C4-2B (cell line): ENCODE measurements around the gene SPSB1.

Experiments
- H3K27ac ChIP-seq: fragments of 450-650 bp; 2 replicates; pipeline ENCODE4 v1.5.1; 2017
- ZFX ChIP-seq: fragments of 450-650 bp; IDR thresholded peaks from 2 replicates; pipeline ENCODE4 v1.6.1; 2017
- TF ChIP-seq, protein P1 (sequence below): fragments of 450-650 bp; conservative IDR thresholded peaks from 2 replicates; pipeline ENCODE4 v1.5.1; 2017; ENCODE audit warnings: mild to moderate bottlenecking

SPSB1 gene

DNA sequence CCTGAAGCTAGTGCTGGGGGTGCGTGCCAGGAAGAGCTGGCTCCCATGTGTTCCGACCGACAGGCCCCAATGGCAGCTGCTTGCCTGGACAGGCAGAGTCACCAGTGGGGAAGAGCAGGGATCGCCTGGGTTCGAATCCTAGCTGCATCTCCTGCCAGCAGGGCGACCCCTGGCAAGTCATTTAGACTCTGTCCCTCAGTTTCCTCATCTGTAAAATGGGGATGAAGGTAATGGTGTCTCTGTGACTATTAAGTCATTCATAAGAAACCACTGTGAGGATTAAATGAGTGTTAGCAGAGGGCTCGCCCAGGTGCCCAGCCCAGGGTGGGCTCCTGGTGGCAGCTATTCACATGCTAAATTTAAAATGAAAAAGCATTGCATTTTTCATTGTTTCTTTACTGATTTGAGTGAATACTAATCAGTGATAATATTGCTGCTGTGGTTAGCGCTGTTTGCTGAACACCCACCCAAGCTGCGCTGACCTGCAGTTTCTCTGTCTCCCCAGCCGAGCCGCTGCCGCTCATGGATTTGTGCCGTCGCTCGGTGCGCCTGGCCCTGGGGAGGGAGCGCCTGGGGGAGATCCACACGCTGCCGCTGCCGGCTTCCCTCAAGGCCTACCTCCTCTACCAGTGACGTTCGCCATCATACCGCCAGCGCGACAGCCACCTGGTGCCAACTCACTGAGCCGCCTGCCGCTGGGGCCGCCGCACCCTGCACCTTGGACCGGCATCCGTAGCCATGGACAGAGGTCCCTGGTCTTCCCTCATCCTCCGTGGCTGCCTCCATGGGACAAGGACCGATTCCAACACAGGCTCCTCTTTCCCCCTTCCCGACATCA is 74.5 kb downstream of the SPSB1 start:
- no peak overlapping the region for H3K27ac ChIP-seq
- no peak for TF ChIP-seq ZFX
- TF ChIP-seq, protein P1, sequence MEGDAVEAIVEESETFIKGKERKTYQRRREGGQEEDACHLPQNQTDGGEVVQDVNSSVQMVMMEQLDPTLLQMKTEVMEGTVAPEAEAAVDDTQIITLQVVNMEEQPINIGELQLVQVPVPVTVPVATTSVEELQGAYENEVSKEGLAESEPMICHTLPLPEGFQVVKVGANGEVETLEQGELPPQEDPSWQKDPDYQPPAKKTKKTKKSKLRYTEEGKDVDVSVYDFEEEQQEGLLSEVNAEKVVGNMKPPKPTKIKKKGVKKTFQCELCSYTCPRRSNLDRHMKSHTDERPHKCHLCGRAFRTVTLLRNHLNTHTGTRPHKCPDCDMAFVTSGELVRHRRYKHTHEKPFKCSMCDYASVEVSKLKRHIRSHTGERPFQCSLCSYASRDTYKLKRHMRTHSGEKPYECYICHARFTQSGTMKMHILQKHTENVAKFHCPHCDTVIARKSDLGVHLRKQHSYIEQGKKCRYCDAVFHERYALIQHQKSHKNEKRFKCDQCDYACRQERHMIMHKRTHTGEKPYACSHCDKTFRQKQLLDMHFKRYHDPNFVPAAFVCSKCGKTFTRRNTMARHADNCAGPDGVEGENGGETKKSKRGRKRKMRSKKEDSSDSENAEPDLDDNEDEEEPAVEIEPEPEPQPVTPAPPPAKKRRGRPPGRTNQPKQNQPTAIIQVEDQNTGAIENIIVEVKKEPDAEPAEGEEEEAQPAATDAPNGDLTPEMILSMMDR: no peak

DNA sequence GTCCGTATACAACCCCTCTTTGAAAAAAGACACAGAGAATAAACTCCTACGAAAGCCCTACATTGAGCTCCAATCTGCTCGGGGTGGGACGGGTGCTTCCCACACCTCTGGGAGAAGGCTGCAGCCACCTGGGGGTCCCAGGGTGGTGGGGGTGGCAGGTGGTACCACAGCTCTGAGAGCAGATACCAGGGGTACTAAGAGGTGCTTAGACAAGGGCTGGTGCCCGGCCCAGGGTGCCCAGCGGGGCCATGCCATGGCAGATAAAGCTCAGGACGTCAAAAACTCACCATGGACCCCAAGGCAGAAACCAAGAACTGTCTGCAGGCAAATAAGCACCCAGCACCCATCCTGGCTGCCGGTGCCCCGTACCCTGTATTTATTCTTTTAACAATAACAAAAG is 75.1 kb downstream of the SPSB1 start:
- TF ChIP-seq ZFX: no peak
- TF ChIP-seq, protein P1: no peak
- H3K27ac ChIP-seq: no peak overlapping the region

DNA sequence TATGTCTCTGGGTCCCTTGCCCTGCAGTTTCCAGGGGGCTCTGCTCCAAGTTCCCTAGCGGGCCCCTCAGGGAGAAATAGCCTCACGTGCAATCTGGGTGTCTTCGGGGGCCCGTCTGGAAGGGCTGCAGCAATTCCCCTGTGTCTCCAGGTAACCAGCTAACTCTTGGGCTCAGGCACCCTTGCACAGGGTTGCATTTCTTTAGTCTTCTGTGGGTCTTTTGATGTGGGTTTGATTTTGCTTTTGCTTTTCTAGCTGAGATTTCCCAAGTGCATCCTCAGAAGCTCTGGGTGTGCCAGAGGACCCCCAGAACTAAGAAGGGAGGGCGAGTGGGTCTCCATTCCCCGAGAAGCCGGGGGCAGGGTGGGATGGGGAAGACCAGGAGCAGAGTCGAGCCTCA is 75.7 kb downstream of the SPSB1 start:
- no peak overlapping the region for H3K27ac ChIP-seq
- TF ChIP-seq, protein P1: no peak

DNA sequence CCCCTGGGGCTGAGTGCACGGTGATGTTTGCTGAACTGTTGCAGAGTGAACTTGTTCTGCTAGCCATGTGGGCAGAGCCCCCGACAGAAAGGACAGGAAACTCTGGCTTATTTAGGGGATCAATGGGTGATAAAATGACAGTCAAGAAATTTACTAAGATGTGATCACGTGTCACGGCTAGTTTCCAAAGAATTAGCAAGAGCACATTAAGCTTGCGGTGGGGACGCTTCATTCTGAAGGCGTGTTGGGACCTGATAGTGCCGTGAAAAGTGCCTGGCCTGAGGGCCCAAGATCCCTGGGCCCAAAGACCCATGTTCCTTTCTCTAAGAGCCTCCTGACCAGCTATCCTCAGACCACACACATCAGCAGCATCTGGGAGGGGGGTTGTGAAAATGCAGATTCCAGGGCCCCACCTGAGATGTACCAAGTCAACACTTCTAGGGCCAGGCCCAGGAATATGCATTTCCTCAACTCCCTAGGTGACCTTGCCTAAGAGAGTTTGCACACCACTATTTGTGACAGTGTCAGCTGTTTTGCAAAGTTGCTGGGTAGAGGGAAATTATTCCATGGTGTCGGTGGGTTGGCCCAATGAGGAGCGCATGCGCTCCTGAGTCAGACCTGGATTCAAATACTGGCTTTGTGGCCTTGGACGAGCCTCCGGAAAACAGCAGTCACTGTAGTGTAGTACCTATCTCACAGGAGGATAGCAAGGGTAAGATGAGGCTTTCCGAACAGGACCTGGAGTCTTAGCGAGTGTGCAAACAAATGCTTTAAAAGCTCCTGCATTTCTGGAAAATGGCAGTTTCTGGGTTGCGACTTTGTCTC is 77.5 kb downstream of the SPSB1 start:
- TF ChIP-seq, protein P1: no peak
- no peak for TF ChIP-seq ZFX
- no peak overlapping the region for H3K27ac ChIP-seq

DNA sequence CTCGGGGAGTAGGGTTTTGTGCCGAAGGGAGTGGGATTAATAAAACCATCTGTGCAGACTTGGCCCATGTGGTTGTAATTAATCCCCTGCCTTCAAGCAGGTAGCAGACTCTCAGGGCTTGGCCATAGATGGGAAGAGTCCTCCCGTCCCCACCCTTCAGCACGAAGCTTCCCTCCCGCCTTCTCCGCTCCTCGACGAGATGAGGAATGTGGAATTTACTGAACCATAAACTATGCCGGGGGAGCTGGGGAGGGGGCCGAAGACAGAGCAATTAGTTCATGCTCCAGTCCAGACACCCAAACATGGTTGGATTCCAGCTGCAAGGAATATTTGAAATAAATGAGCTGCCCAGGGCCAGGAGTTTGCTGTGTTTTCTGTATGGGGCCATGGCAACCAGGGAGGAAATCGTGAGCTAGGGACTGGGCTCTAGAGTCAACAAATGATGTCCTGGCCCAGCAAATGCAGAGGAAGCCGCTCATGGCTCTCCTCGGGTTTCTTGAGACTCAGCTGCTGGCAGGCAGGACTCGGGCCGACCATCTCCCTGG is 78.8 kb downstream of the SPSB1 start:
- H3K27ac ChIP-seq: no peak overlapping the region
- TF ChIP-seq, protein P1: no peak
- TF ChIP-seq ZFX: no peak

DNA sequence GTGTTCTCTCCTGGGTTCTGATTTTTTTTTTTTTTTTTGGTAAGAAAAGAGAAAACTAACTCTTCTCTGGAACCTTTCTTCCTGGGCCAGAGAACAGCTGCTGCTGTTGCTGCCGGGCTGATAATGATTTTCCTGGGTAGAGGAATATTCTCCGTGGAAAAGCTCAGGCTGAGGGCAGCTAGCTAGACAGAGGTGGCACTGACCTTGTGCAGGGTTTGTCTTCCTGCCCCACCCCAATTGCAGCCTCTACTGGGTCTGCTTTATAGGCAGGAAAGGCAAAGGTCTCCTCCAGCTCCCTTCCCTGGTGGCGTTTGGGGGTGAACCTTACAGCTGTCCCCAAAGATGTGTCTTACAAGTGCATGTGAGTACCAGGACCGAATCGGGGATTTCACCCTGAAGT is 79.3 kb downstream of the SPSB1 start:
- TF ChIP-seq, protein P1: no peak
- TF ChIP-seq ZFX: no peak
- H3K27ac ChIP-seq: no peak overlapping the region

DNA sequence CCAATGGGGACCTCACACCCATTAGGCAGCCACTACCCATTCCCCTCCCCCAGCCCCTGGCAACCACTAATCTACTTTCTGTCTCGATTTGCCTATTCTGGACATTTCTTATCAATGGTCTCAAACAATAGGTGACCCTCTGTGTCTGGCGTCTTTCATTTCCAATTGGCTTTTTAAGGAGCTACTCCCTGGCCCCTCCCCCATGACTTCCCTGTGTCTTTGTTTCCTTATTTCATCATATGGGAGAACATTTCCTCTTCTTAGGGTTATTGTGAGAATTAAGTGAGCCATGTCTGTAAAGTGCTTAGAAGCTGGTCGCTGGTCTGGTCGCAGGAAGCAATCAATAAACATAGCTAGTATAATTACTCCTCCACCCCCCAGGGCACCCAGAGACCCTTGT is 80.9 kb downstream of the SPSB1 start:
- H3K27ac ChIP-seq: peak overlapping the region; percentile 17; the same call in 1 of the 2 replicates
- TF ChIP-seq, protein P1: no peak
- TF ChIP-seq ZFX: no peak
